GM12865 (cell line): Measurements from ENCODE around the gene TMEM179.

ENCODE experiments used
- DNase-seq: peaks from one replicate; pipeline ENCODE4 v3.0.0; 2010; ENCODE audit warnings: low read depth
- H3K4me3 ChIP-seq: 2 replicates; pipeline ENCODE4 v1.5.1; 2011; ENCODE audit warnings: mild to moderate bottlenecking, low read depth, low read length, control low read depth
- TF ChIP-seq, protein P1 (sequence below): IDR thresholded peaks from 2 replicates; pipeline ENCODE4 v1.5.1; 2011; ENCODE audit warnings: low read length, control low read depth, low read depth, inconsistent platforms; ENCODE audit not compliant: insufficient read depth; ENCODE audit errors: missing control alignments

TMEM179 gene

GRCh38 chr14:104542871-104543830, 61.4 kb downstream of the TMEM179 start:
- H3K4me3 ChIP-seq = no peak overlapping the region
- no peak for DNase-seq
- TF ChIP-seq, protein P1, sequence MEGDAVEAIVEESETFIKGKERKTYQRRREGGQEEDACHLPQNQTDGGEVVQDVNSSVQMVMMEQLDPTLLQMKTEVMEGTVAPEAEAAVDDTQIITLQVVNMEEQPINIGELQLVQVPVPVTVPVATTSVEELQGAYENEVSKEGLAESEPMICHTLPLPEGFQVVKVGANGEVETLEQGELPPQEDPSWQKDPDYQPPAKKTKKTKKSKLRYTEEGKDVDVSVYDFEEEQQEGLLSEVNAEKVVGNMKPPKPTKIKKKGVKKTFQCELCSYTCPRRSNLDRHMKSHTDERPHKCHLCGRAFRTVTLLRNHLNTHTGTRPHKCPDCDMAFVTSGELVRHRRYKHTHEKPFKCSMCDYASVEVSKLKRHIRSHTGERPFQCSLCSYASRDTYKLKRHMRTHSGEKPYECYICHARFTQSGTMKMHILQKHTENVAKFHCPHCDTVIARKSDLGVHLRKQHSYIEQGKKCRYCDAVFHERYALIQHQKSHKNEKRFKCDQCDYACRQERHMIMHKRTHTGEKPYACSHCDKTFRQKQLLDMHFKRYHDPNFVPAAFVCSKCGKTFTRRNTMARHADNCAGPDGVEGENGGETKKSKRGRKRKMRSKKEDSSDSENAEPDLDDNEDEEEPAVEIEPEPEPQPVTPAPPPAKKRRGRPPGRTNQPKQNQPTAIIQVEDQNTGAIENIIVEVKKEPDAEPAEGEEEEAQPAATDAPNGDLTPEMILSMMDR = no peak

GRCh38 chr14:104541905-104542465, 62.6 kb downstream of the TMEM179 start:
- H3K4me3 ChIP-seq = no peak overlapping the region
- DNase-seq = no peak
- TF ChIP-seq, protein P1 = no peak
